Upper lobe of right lung (tissue), 1 donor: ENCODE data around the gene ZBP1. TPM values are rescaled to one million over a fixed set of nuclear protein-coding genes. Genes with fewer than 3 reads are reported as not detected.

Experiments
- ATAC-seq: fragments of 200-7000 bp; cut with Tn5 transposase; one replicate; pipeline ENCODE4 v1.9.1; 2020; ENCODE audit warnings: mild to moderate bottlenecking, moderate library complexity
- DNase-seq: peaks from one replicate; pipeline ENCODE4 v3.0.0-alpha.2; 2020
- H3K27ac ChIP-seq: fragments of 200-600 bp; one replicate; pipeline ENCODE4 v1.8.0; 2022
- H3K27me3 ChIP-seq: fragments of 200-600 bp; one replicate; pipeline ENCODE4 v1.8.0; 2022; ENCODE audit warnings: mild to moderate bottlenecking
- H3K36me3 ChIP-seq: fragments of 200-600 bp; one replicate; pipeline ENCODE4 v1.8.0; 2022
- H3K4me1 ChIP-seq: fragments of 200-600 bp; one replicate; pipeline ENCODE4 v1.8.0; 2022
- H3K4me3 ChIP-seq: fragments of 200-600 bp; one replicate; pipeline ENCODE4 v1.8.0; 2022; ENCODE audit warnings: mild to moderate bottlenecking
- H3K9me3 ChIP-seq: fragments of 200-600 bp; one replicate; pipeline ENCODE4 v1.8.0; 2022
- intact Hi-C: fragments of 100-400 bp; cut with DNase I; formaldehyde crosslinking; loops from one replicate; pipeline ENCODE4 v1.11.0; 2022
- total RNA-seq: library from RNA; stranded (reverse); fragmentation: NEBNext Ultra II Directional; extraction: Animal tissue kit (Norgen Biotek cat#: 25700); gene quantifications from one replicate; pipeline ENCODE4 v1.2.1, GENCODE V29; 2021
- TF ChIP-seq, protein P1 (sequence below): fragments of 200-600 bp; IDR thresholded peaks from one replicate; pipeline ENCODE4 v1.8.0; 2022; ENCODE audit warnings: antibody characterized with exemption
- donor health status: DM: no; HTN: yes; CAD: no; lungs with severe emphysema.

ZBP1 gene
- total RNA-seq, 1 donor from 2014 or later = 2.7 TPM

DNA sequence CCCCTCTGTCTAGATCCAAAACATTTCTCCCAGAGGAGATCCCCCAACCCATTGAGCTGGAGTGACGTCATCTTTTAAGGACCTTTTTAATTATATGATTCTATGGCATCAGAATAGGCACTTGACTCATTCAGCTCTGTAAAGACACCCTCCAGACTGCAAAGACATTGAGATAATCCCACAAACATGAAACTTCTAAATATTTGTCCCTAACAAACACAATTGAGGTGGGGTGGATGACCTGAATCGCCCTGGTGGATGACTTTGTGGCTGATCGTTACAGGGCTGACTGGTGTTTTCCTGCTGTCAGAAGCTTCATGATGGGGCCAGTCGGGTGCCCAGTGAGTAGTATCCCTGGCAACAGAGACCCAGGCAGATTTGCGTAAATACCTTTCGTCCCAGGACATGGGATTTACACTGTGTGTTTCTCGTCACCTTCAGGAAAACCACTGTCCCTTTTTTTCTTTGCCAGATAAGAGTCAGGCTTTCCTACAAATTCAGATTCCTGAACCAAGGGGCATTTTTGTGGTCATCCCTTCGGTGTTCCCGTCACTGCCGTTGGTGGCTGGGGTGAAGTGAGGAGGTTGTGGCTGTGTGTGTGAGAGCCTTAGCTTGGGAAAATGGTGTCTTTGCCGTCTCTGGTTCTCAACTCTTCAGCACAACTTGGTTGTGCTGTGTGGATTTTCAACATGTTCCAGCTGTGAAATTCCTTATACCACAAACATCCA, 64.6 kb downstream of the ZBP1 start:
- Histone ChIP-seq H3K4me3 (no peak overlapping the region), H3K27ac (no peak overlapping the region), H3K36me3 (no peaks in the 10 kb centered on the region), H3K4me1 (no peaks in the 10 kb centered on the region), H3K27me3 (peaks cover 18% of the 10 kb centered on the region), H3K9me3 (no peaks in the 10 kb centered on the region)
- intact Hi-C loops = no loop called here
- TF ChIP-seq, protein P1, sequence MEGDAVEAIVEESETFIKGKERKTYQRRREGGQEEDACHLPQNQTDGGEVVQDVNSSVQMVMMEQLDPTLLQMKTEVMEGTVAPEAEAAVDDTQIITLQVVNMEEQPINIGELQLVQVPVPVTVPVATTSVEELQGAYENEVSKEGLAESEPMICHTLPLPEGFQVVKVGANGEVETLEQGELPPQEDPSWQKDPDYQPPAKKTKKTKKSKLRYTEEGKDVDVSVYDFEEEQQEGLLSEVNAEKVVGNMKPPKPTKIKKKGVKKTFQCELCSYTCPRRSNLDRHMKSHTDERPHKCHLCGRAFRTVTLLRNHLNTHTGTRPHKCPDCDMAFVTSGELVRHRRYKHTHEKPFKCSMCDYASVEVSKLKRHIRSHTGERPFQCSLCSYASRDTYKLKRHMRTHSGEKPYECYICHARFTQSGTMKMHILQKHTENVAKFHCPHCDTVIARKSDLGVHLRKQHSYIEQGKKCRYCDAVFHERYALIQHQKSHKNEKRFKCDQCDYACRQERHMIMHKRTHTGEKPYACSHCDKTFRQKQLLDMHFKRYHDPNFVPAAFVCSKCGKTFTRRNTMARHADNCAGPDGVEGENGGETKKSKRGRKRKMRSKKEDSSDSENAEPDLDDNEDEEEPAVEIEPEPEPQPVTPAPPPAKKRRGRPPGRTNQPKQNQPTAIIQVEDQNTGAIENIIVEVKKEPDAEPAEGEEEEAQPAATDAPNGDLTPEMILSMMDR = no peak
- no peak for DNase-seq
- ATAC-seq = no peak

Other genes starting within 250 kb of the ZBP1 start
- gene RBM38, start 229.0 kb downstream of the ZBP1 start, total RNA-seq = 13.4 TPM
- not detected for gene CTCFL, start 95.3 kb downstream of the ZBP1 start, total RNA-seq
- 4.7 TPM for gene PCK1, start 59.3 kb downstream of the ZBP1 start, total RNA-seq
- gene PMEPA1, start 89.6 kb upstream of the ZBP1 start, total RNA-seq = 49.1 TPM